Hippocampal formation (tissue), 2 donors: ENCODE results near the gene RGS10.

Source experiments
- DNase-seq, 2 donors: peaks; one replicate each; lab custom pipeline; 2025; lab: John Stamatoyannopoulos, UW

Gene RGS10

DNA sequence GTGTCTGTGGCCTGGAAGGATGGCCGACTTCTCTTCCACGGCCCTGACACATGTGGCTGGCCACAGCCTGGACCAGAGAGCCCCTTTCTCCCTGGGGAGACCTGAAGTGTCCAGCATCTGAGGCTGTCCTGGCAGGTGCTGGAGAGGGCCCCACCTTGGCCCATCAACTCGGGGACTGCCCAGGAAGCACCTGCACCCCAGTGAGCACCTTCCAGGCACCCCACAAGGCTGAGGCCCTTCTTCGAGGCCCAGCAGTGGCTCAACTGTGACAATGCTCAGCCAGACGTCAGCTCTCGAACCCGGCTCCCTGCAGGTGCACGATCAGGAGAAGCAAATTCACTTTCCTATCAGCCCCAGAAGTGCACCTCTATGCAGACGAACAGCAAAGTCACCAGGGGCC lies 24.3 kb downstream of the RGS10 start:
- DNase-seq = no peak

GRCh38 chr10:119517235-119518141 lies 25.0 kb downstream of the RGS10 start:
- peak in 1 of 2 donors; percentile 31 for DNase-seq

- DNase-seq = no peak
These were observed 25.9 kb downstream of the RGS10 start for GRCh38 chr10:119516381-119517234.

DNA sequence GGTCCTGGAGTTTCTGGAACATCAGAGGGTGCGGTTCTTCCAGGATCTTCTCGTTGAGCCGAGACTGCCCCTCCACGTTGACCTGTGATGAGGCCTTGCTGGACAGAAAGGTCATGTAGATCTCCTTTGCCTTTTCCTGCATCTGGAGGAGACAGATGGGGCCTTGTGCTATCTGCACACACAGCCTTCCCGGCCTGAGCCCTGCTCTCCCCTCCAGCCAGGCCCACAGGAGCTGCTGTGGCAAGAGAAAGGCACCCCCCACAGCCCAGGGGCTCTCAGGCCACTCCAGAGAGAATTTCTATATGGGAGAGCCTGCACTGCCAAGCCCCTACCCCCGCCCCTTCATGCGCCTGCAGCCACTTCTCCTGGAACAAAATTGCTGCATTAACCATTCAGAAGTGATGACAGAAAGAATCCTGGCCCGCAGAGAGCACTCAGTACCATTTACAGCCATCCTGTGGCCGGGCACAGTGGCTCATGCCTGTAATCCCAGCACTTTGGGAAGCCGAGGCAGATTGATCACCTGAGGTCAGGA lies 26.9 kb downstream of the RGS10 start:
- DNase-seq = no peak

DNA sequence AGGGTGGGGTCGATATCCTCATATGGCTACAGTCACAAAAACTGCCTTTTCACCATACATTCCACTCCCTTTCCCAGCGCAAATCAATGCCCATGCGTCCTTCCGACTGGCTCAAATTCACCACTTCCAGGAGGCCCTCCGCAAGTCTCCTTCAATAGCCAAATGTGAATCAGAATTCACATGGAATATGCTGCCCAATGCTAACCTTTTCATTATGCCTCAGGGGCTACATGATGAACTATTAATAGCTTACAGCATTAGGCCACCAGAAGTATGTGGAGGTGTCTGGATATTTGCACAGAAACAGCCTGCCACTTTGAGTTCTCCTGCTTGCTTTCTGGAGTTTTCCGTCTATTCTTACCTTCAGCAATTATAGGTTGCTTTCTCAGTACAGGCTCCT lies 27.7 kb downstream of the RGS10 start:
- DNase-seq = no peak

DNA sequence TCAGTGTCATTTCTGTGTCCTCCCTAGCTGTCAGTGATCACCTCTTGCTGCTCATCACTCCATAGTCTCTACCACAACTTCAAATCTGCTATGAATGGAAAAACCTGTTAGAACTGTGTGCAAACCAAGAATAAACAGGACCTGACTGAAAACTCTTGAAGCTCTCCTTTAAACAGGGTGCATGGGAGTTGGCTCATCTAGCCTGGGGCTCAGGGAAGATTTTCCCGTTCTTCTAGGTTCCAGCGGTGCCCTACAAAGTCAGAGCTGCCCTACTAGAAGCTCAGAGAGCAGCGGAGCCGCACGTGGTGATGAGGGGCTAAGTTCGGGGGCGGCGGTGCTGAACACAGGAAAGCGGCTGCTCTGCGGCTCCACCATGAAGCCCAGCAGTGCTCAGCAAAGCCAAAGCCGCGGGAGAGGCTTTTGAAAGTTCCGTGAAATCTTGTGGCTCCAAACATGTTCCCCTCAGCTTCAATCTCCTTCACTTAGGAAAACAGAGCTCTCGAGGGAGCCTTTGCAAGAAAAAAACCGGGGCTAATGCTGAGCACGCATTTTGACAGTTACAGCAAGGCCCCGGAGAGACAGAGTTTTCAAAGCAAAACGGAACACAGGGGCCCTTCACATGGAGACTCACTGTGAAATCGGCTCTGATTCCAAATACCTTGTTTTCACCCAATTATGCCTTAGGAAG lies 30.5 kb downstream of the RGS10 start:
- DNase-seq = no peak

GRCh38 chr10:119509909-119510451 lies 32.5 kb downstream of the RGS10 start:
- no peak for DNase-seq

DNA sequence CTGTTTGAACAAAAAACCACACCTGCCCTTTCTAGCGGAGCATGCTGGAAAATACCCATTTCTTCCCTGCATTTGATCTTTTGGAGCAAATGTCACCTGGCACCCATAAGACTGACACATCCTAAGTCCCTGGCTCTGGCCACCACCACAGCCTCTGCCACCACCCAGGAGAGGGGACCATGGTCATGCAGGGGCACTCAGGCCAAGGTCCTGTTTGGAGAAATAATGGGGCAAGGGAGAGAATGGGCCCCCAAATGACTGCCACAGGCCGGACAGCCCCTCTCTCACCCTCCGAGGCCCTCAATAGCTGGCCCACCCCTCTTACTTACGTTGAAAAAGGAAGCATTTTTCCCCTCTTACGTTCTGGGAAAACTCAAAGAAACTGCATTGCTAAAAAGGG lies 35.4 kb downstream of the RGS10 start:
- no peak for DNase-seq

GRCh38 chr10:119505588-119506315 lies 36.8 kb downstream of the RGS10 start:
- DNase-seq = no peak

GRCh38 chr10:119505131-119505551 lies 37.4 kb downstream of the RGS10 start:
- no peak for DNase-seq

GRCh38 chr10:119504651-119505050 lies 37.9 kb downstream of the RGS10 start:
- DNase-seq = no peak

DNA sequence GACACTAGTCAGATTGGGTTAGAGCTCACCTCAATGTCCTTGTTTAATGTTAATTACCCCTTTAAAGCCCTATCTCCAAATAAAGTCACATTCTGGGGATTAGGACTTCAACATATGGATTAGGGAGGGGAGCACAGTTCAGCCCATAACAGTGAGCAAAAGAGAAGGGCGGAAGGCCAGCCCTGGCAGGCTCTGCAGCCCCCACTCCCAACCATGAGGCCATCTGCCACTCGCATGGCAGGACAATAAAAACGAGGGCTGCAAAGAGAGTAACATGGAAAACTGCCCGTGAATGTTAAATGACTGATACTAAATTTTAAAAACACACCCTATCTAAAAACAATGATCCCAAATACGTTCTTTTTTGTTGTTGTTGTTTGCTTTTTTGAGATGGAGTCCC lies 38.7 kb downstream of the RGS10 start:
- DNase-seq = no peak

GRCh38 chr10:119502618-119503155 lies 39.8 kb downstream of the RGS10 start:
- no peak for DNase-seq

GRCh38 chr10:119502209-119502608 lies 40.3 kb downstream of the RGS10 start:
- DNase-seq = no peak

DNA sequence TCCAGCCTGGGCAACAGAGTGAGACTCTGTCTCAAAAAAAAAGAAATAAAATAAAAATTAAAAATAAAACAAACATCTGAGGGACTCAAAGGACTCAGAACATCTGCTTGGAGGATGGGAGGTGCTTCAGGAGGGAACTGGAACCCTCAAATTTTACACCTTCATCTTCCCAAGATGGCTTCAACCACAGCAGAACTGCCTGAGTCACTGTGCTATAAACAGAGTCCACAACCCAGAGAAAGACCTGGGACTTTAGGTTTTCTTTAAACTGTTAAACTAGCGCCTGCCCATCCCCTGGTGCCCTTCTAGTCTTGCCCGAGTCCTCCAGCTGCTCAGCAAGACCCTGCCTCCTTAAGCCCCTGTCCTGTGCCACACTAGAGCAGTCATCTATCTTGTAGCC lies 40.8 kb downstream of the RGS10 start:
- no peak for DNase-seq

DNA sequence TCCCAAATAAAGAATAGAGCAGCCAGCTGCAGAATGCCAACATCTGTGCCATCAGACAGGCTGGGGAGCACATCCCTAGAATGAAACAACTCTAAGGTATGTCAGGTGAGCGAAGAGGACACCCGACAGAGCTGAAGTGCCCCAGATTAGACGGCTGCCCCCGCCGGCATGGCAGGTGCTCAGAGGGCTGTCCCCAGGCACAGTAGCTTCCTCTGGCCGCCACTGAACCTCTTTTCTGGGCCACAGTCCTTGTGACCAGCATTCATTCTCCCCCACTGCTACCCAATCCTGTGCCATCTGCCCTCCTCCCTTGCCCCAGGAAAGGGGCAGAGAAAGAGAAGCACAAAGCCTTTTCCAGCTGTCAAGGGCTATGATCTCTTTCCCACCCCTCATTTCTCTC lies 41.7 kb downstream of the RGS10 start:
- DNase-seq = no peak

DNA sequence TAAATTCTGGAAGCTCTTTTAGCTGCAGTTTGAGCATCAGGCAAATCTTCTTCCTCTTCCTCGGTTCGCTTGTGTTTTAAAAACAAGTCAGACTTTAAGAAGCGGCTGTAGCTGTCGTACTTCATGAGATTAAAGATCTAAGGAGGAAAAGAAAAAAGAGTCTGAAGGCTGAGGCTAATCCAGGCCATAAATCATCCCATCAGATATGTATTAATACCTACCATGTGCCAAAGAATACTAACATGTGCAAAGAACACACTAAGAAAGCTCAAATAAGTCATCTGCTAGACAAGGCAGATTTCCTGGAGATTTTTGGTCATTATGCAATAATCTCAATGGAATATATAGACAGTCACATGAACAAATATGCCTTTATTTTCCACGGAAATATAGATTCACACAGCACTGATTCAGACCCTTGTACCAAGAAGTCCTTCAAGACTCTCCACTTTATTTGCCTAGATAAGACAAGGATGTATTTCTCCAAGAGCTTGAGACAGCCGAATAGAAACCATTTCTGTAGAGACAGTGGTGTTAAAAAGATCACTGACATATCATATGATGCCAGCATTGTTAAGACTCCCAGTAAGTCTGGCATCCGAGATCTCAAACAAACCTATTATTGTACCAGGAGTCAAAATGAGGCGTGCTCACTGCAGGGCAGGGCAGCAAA lies 42.3 kb downstream of the RGS10 start:
- no peak for DNase-seq

- DNase-seq = no peak
These were observed 42.9 kb downstream of the RGS10 start for GRCh38 chr10:119499677-119500002.

DNA sequence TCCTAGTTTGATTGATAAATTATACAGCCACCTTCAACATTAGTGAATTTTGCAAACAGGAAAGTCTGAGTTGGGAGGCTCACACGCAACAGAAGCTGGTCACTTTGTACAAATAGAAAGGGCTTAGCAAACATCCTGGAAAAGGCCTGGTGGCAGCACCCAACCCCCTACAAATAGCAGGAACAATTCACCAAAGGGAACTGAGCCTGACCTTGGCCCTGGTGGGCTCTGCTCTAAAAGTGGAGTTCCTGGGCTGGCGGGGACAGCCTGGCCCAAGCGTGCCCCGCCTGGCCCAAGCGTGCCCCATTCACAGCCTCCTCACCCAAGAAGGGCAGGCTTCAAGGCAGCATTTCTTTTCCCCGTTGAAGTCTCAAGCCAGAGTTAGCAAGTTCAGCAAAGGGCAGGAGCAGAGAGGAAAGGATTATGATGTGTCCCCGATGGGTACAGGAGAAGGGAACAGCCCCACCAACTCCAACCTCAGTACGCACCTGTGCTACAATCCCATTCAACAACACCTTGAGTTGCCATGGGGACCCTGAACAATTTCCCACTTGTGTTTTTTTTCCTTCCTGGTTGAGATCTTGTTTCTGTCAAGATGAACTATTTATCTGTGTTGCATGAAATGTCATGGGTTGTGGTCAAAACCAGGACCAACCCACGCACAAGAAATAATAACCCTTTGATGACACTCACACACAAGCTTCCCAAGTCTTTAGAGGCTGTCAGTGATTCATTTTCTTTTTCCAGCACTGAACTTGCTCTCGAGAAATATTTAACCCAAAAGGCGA lies 43.4 kb downstream of the RGS10 start:
- no peak for DNase-seq

DNA sequence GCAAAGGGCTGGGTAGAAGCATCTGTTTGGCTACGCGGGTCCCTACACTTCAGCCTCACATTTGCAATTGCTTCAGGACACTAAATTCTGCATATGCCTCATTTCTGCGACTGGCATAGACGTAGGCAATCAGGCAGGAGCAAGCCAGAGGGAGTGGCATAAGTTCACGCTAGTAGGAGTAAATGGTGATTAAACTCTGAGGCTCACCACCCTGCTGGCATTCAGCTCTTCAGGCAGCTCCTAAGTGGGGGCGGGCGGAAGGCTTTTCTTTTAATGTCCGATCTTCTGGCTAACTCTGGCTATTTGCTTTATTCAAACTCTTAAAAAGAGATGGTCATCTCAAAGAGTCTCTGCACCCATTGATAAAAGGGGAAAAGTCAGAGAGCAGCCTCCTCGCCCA lies 45.3 kb downstream of the RGS10 start:
- no peak for DNase-seq
